ENCODE measurements around the gene HLA-DQB2.
"Not testable (repeated sequence)": the region's sequence is repeated elsewhere in the genome, so short reads cannot be mapped to it uniquely, and the experiment has no call there.

The HLA-DQB2 gene

GRCh38 chr6:32752580-32752979, 10.8 kb downstream of the HLA-DQB2 start:
- DNase-seq (ENCODE audit: extremely low read depth, low read depth) = no peak
- TF ChIP-seq, protein P1, sequence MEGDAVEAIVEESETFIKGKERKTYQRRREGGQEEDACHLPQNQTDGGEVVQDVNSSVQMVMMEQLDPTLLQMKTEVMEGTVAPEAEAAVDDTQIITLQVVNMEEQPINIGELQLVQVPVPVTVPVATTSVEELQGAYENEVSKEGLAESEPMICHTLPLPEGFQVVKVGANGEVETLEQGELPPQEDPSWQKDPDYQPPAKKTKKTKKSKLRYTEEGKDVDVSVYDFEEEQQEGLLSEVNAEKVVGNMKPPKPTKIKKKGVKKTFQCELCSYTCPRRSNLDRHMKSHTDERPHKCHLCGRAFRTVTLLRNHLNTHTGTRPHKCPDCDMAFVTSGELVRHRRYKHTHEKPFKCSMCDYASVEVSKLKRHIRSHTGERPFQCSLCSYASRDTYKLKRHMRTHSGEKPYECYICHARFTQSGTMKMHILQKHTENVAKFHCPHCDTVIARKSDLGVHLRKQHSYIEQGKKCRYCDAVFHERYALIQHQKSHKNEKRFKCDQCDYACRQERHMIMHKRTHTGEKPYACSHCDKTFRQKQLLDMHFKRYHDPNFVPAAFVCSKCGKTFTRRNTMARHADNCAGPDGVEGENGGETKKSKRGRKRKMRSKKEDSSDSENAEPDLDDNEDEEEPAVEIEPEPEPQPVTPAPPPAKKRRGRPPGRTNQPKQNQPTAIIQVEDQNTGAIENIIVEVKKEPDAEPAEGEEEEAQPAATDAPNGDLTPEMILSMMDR (IDR thresholded peaks at IDR 0.05; ENCODE audit: low read depth, low read length, missing control alignments) = no peak
- H3K4me3 ChIP-seq (replicated peaks; ENCODE audit: low read depth, low read length) = no peak overlapping the region

- not testable (repeated sequence) for H3K4me3 ChIP-seq (replicated peaks; ENCODE audit: low read depth, low read length)
These were observed 17.7 kb downstream of the HLA-DQB2 start for GRCh38 chr6:32745649-32746048.

GRCh38 chr6:32744776-32745175, 18.6 kb downstream of the HLA-DQB2 start:
- no peak overlapping the region for H3K4me3 ChIP-seq (replicated peaks; ENCODE audit: low read depth, low read length)
- DNase-seq (ENCODE audit: extremely low read depth, low read depth) = no peak
- TF ChIP-seq, protein P1 (IDR thresholded peaks at IDR 0.05; ENCODE audit: low read depth, low read length, missing control alignments) = no peak

More at GRCh38 chr6:32745649-32746048, 17.7 kb downstream of the HLA-DQB2 start:
- DNase-seq (ENCODE audit: extremely low read depth, low read depth) = not testable (repeated sequence)

DNA sequence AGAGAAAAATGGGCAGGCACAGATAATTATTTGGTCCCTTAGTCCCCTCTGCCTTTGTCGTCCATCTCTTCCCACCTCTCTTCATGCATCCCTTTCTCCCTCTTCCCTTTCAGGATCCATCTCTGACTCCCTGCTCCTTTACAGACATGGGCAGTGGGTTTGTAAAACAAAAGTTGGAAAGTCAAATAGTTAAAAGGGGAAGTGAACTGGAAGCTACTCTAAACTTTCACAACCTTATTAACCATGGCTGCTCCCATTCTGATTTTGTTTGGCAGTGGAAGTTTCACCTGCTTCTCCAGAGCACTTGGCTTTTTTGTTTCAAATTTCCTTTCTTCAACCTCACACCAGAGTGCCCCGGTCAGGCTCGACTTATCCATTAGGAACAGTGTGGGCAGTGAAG, 21.0 kb downstream of the HLA-DQB2 start:
- DNase-seq (ENCODE audit: extremely low read depth, low read depth) = no peak
- H3K4me3 ChIP-seq (replicated peaks; ENCODE audit: low read depth, low read length) = no peak overlapping the region
- TF ChIP-seq, protein P1 (IDR thresholded peaks at IDR 0.05; ENCODE audit: low read depth, low read length, missing control alignments) = no peak

GRCh38 chr6:32741031-32741960, 22.0 kb downstream of the HLA-DQB2 start, which contains the start of gene HLA-DQA2:
TSS of gene HLA-DQA2 (plus strand) at chr6:32741391. CDS start at chr6:32741444, 53 bp downstream.
- TF ChIP-seq, protein P1 (IDR thresholded peaks at IDR 0.05; ENCODE audit: low read depth, low read length, missing control alignments) = no peak
- no peak for DNase-seq (ENCODE audit: extremely low read depth, low read depth)
- H3K4me3 ChIP-seq (replicated peaks; ENCODE audit: low read depth, low read length) = no peak within 1 kb of the TSS

- no peak for DNase-seq (ENCODE audit: extremely low read depth, low read depth)
- TF ChIP-seq, protein P1 (IDR thresholded peaks at IDR 0.05; ENCODE audit: low read depth, low read length, missing control alignments) = no peak
- H3K4me3 ChIP-seq (replicated peaks; ENCODE audit: low read depth, low read length) = no peak overlapping the region
These were observed 25.2 kb downstream of the HLA-DQB2 start for GRCh38 chr6:32738126-32738525.

DNA sequence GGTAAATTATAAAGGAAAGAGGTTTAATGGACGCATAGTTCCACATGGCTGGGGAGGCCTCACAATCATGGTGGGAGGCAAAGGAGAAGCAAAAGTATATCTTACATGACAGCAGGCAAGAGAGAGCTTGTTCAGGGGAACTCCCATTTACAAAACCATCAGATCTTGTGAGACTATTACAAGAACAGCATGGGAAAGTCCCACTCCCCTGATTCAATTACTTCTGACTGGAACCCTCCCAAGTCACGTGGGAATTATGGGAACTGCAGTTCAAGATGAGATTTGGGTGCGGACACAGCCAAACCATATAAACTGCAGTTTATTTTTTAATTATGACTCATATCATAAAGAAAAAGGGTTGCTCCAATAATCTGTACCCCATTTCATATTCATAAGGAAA, 44.5 kb downstream of the HLA-DQB2 start:
- DNase-seq (ENCODE audit: extremely low read depth, low read depth) = no peak
- TF ChIP-seq, protein P1 (IDR thresholded peaks at IDR 0.05; ENCODE audit: low read depth, low read length, missing control alignments) = no peak

More for the DNA sequence above, 44.5 kb downstream of the HLA-DQB2 start:
- H3K4me3 ChIP-seq (replicated peaks; ENCODE audit: low read depth, low read length) = no peak overlapping the region

Measured in HFF-Myc (cell line).